ENCODE results near the gene SDR42E1.

SDR42E1 gene

GRCh38 chr16:82020051-82020450 lies 8.8 kb upstream of the SDR42E1 start:
- Histone ChIP-seq H3K4me3 (ENCODE audit: low read depth, low read length) (no peak overlapping the region), H3K27me3 (replicated peaks) (no peaks in the 10 kb centered on the region), H3K36me3 (replicated peaks) (no peaks in the 10 kb centered on the region), H3K27ac (no peak overlapping the region)
- TF ChIP-seq CTCF (IDR thresholded peaks at IDR 0.05; ENCODE audit: low read depth, low read length, missing control alignments): no peak
- in situ Hi-C loops (cut with HindIII; ENCODE audit: low pct_ligation_motif_present, low sequenced_read_pairs): no loop called here
- no peak for DNase-seq

GRCh38 chr16:82019535-82019934 lies 8.3 kb upstream of the SDR42E1 start:
- Histone ChIP-seq H3K36me3 (replicated peaks) (no peaks in the 10 kb centered on the region), H3K27me3 (replicated peaks) (no peaks in the 10 kb centered on the region), H3K4me3 (ENCODE audit: low read depth, low read length) (no peak overlapping the region), H3K27ac (no peak overlapping the region)
- DNase-seq: no peak
- in situ Hi-C loops (cut with HindIII; ENCODE audit: low pct_ligation_motif_present, low sequenced_read_pairs): no loop called here
- TF ChIP-seq CTCF (IDR thresholded peaks at IDR 0.05; ENCODE audit: low read depth, low read length, missing control alignments): no peak

GRCh38 chr16:82017911-82018568 lies 6.8 kb upstream of the SDR42E1 start:
- Histone ChIP-seq H3K27me3 (replicated peaks) (no peaks in the 10 kb centered on the region), H3K36me3 (replicated peaks) (no peaks in the 10 kb centered on the region), H3K27ac (no peak overlapping the region), H3K4me3 (ENCODE audit: low read depth, low read length) (no peak overlapping the region)
- TF ChIP-seq CTCF (IDR thresholded peaks at IDR 0.05; ENCODE audit: low read depth, low read length, missing control alignments): no peak
- in situ Hi-C loops (cut with HindIII; ENCODE audit: low pct_ligation_motif_present, low sequenced_read_pairs): no loop called here
- no peak for DNase-seq

GRCh38 chr16:82016964-82017363 lies 5.7 kb upstream of the SDR42E1 start:
- no peak for TF ChIP-seq CTCF (IDR thresholded peaks at IDR 0.05; ENCODE audit: low read depth, low read length, missing control alignments)
- Histone ChIP-seq H3K27me3 (replicated peaks) (peaks cover 3% of the 10 kb centered on the region), H3K36me3 (replicated peaks) (no peaks in the 10 kb centered on the region), H3K4me3 (ENCODE audit: low read depth, low read length) (no peak overlapping the region), H3K27ac (no peak overlapping the region)
- no peak for DNase-seq
- in situ Hi-C loops (cut with HindIII; ENCODE audit: low pct_ligation_motif_present, low sequenced_read_pairs): no loop called here

- Histone ChIP-seq H3K27me3 (replicated peaks) (peaks cover 3% of the 10 kb centered on the region), H3K36me3 (replicated peaks) (no peaks in the 10 kb centered on the region), H3K27ac (no peak overlapping the region), H3K4me3 (ENCODE audit: low read depth, low read length) (no peak overlapping the region)
- peak; percentile 62 for TF ChIP-seq CTCF (IDR thresholded peaks at IDR 0.05; ENCODE audit: low read depth, low read length, missing control alignments)
- DNase-seq: peak; percentile 66
- in situ Hi-C loops (cut with HindIII; ENCODE audit: low pct_ligation_motif_present, low sequenced_read_pairs): no loop called here
Measured at GRCh38 chr16:82016263-82016662, 5.0 kb upstream of the SDR42E1 start.

- peaks cover 3% of the 10 kb centered on the region for H3K27me3 ChIP-seq (replicated peaks)
- in situ Hi-C loops (cut with HindIII; ENCODE audit: low pct_ligation_motif_present, low sequenced_read_pairs): no loop called here
- DNase-seq: no peak
- no peak for TF ChIP-seq CTCF (IDR thresholded peaks at IDR 0.05; ENCODE audit: low read depth, low read length, missing control alignments)
- no peak overlapping the region for H3K4me3 ChIP-seq (ENCODE audit: low read depth, low read length)
- H3K36me3 ChIP-seq (replicated peaks): no peaks in the 10 kb centered on the region
- H3K27ac ChIP-seq: no peak overlapping the region
Measured at GRCh38 chr16:82013139-82013538, 1.9 kb upstream of the SDR42E1 start.
